ENCODE data around the gene MLF2. TPM values are rescaled to one million over a fixed set of nuclear protein-coding genes. Genes with fewer than 3 reads are reported as not detected.

Gene MLF2
- total and polyA plus RNA-seq, 10 of the 15 experiments (the other 5 are each of a cell fraction or from before 2014, with no cell fraction given), result 13.5 to 222 (median 130) TPM

DNA sequence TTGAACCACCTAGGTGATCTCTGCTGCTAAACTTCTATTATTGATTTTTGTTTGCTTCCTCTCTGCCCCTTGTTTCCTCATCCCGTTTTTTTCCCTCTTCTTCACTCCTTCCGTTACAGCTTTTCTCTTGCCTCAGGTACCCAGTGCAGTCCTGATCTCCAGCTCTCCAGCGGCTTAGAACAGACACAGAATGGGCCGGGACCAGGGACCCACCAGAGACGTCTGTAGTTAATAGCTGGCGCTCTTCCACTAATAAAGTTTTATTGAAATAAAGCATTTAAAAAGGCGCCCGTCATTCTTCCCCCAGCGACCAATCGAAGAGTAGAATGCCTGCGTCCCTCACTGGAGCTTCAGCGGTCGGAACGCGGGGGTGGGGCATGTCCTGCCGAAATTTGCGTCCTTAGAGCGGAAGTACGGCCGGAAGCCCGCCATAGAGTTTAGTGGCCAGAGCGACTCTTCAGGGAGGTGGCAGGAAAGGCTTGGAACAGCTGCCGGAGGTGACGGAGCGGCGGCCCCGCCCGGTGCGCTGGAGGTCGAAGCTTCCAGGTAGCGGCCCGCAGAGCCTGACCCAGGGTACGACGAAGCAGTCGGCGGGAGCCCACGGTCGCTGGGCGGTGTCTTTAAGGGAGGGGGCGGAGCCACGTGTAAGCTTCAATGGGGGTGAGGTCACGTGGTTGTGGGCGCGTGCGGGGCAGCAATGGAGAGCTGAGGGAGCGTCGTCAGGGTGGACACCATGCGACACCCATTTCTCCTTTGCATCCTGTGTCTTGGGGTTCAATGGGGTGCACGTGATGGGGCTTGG lies 29.1 kb downstream of the MLF2 start, which contains the start of gene COPS7A:
TSS of gene COPS7A (plus strand) at position 440 of the 802 bp plus-strand sequence. CDS start 611 bp downstream, outside the sequence.
- CTCF ChIA-PET, result interaction anchor here (0.7 to 3.5 kb wide), 27 partner anchors 9 to 411 kb away, joined by 3 to 28 read pairs (median 4); partner anchors contain the start of genes CDCA3, MLF2, USP5 and ZNF384
- no TSS peak for BruUV-seq (replicated peaks)
- H3K9me3 ChIP-seq (replicated peaks; ENCODE audit: control insufficient read depth, insufficient read depth, low read length), result no peaks in the 10 kb centered on the region
- FAIRE-seq (peak; percentile 99), ATAC-seq (peak; percentile 98), DNase-seq (ENCODE audit: low read depth, low spot score) (peak; percentile 97)
- in situ Hi-C loops (cut with MboI), result no loop called here
- intact Hi-C loops (cut with micrococcal nuclease; ENCODE audit: unreplicated experiment), result loop anchor here (1.0 kb wide), 1 partner anchor 35 kb away; the partner anchor contains the start of gene ZNF384
- RAD21 ChIA-PET (ENCODE audit: unreplicated experiment), result interaction anchor here (0.7 to 3.3 kb wide), 16 partner anchors 22 to 129 kb away, joined by 3 to 45 read pairs (median 5); partner anchors contain the start of genes CDCA3, LPAR5, MLF2 and PTMS
- H3K27me3 ChIP-seq (replicated peaks in 1 of 2; ENCODE audit: control insufficient read depth in 2 of 2, insufficient read depth in 2 of 2, low read length in 1 of 2), result no peaks in the 10 kb centered on the region
- H3K27ac ChIP-seq (ENCODE audit: control insufficient read depth, insufficient read depth), result peak within 1 kb of the TSS; percentile 80
- POLR2A ChIA-PET, result interaction anchor here (0.6 to 3.6 kb wide), 22 partner anchors 9 to 298 kb away, joined by 3 to 53 read pairs (median 5); partner anchors contain the start of genes CDCA3, GAPDH, LPAR5 and MLF2
- peaks cover 10% of the 10 kb centered on the region for H3K79me2 ChIP-seq (ENCODE audit: control insufficient read depth, insufficient read depth, low read length)
- SMC1A ChIA-PET (ENCODE audit: uncharacterized antibody, unreplicated experiment), result interaction anchor here (0.6 to 3.1 kb wide), 16 partner anchors 10 to 128 kb away, joined by 3 to 31 read pairs (median 4); partner anchors contain the start of genes CDCA3, MLF2, USP5 and ZNF384
- peak within 1 kb of the TSS; percentile 98 for H3K4me2 ChIP-seq (ENCODE audit: control insufficient read depth, insufficient read depth)
- H3K4me1 ChIP-seq (ENCODE audit: control insufficient read depth, insufficient read depth, low read length), result no peaks in the 10 kb centered on the region; the same call in 1 of the 2 replicates
- H3K9ac ChIP-seq (ENCODE audit: control insufficient read depth, insufficient read depth, low read length), result peak within 1 kb of the TSS; percentile 91
- WGBS (ENCODE audit: insufficient coverage, insufficient replicate concordance, low lambda C conversion rate, missing lambda C conversion rate), result under 1% methylated on average over 48 of the region's 49 CpGs
- peak within 1 kb of the TSS; percentile 91 for H3K4me3 ChIP-seq
- no peaks in the 10 kb centered on the region for H4K20me1 ChIP-seq (ENCODE audit: control insufficient read depth, insufficient read depth)
- peaks cover 0 to 3% of the 10 kb centered on the region in 2 experiments; a peak in 1 of 4 replicates for H3K36me3 ChIP-seq (ENCODE audit: control insufficient read depth in 2 of 2, insufficient read depth in 2 of 2, low read length in 1 of 2)
- peak within 1 kb of the TSS; percentile 93 for H2AFZ ChIP-seq (ENCODE audit: control insufficient read depth, low read depth, low read length)
- TF ChIP-seq, protein P1, sequence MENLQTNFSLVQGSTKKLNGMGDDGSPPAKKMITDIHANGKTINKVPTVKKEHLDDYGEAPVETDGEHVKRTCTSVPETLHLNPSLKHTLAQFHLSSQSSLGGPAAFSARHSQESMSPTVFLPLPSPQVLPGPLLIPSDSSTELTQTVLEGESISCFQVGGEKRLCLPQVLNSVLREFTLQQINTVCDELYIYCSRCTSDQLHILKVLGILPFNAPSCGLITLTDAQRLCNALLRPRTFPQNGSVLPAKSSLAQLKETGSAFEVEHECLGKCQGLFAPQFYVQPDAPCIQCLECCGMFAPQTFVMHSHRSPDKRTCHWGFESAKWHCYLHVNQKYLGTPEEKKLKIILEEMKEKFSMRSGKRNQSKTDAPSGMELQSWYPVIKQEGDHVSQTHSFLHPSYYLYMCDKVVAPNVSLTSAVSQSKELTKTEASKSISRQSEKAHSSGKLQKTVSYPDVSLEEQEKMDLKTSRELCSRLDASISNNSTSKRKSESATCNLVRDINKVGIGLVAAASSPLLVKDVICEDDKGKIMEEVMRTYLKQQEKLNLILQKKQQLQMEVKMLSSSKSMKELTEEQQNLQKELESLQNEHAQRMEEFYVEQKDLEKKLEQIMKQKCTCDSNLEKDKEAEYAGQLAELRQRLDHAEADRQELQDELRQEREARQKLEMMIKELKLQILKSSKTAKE (IDR thresholded peaks at IDR 0.05; ENCODE audit: low read depth, poor library complexity, severe bottlenecking), result peak; percentile 80
- TF ChIP-seq ZNF592 (IDR thresholded peaks at IDR 0.05) (0 out of 2 replicates have a peak, but pooled peaks have one; percentile 33), PRDM15 (CRISPR knock-in tag; IDR thresholded peaks at IDR 0.05) (no peak), JUNB (IDR thresholded peaks at IDR 0.05) (no peak), RFX5 (IDR thresholded peaks at IDR 0.05; ENCODE audit: low read depth, low read length) (peak; percentile 56), RBBP5 (conservative IDR thresholded peaks at IDR 0.05) (no peak), BRCA1 (IDR thresholded peaks at IDR 0.05; ENCODE audit: low read depth, low read length) (no peak; the same call in 1 of the 2 replicates)

Data from GM12878 (cell line).